ENCODE measurements around the gene ZEB2. TPM values are rescaled to one million over a fixed set of nuclear protein-coding genes. Genes with fewer than 3 reads are reported as not detected.

The ZEB2 gene
- total RNA-seq, 1 donor from 2014 or later = 6.3 TPM

GRCh38 chr2:144376926-144377325 is 143.0 kb downstream of the ZEB2 start:
- TF ChIP-seq, protein P1, sequence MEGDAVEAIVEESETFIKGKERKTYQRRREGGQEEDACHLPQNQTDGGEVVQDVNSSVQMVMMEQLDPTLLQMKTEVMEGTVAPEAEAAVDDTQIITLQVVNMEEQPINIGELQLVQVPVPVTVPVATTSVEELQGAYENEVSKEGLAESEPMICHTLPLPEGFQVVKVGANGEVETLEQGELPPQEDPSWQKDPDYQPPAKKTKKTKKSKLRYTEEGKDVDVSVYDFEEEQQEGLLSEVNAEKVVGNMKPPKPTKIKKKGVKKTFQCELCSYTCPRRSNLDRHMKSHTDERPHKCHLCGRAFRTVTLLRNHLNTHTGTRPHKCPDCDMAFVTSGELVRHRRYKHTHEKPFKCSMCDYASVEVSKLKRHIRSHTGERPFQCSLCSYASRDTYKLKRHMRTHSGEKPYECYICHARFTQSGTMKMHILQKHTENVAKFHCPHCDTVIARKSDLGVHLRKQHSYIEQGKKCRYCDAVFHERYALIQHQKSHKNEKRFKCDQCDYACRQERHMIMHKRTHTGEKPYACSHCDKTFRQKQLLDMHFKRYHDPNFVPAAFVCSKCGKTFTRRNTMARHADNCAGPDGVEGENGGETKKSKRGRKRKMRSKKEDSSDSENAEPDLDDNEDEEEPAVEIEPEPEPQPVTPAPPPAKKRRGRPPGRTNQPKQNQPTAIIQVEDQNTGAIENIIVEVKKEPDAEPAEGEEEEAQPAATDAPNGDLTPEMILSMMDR (conservative IDR thresholded peaks at IDR 0.05; ENCODE audit: low read depth, low read length) = no peak
- DNase-seq (ENCODE audit: low read depth) = no peak
- H3K4me3 ChIP-seq (ENCODE audit: low read depth, low read length) = no peak overlapping the region

DNA sequence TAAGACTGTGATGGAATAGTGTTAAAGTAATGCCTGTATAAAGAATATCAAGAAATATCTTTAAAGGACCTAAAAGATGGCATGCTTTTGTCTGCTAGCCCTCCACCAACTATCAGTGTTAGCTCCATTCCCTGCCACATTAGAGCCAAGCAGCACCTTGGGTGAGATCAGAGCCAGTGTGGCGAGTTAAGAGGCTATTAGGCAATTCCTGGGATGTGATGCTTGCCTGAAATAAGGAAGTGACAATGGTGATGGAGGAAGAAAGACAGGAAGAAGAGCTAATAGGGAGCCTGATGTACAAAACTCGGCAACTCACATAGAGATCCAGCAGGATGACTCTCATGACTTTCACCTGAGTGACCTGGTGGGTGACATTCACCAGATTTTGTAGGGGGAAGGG is 143.5 kb downstream of the ZEB2 start:
- no peak overlapping the region for H3K4me3 ChIP-seq (ENCODE audit: low read depth, low read length)
- DNase-seq (ENCODE audit: low read depth) = no peak
- TF ChIP-seq, protein P1 (conservative IDR thresholded peaks at IDR 0.05; ENCODE audit: low read depth, low read length) = no peak

GRCh38 chr2:144374163-144374661 is 145.7 kb downstream of the ZEB2 start:
- no peak overlapping the region for H3K4me3 ChIP-seq (ENCODE audit: low read depth, low read length)
- TF ChIP-seq, protein P1 (conservative IDR thresholded peaks at IDR 0.05; ENCODE audit: low read depth, low read length) = no peak
- DNase-seq (ENCODE audit: low read depth) = no peak

DNA sequence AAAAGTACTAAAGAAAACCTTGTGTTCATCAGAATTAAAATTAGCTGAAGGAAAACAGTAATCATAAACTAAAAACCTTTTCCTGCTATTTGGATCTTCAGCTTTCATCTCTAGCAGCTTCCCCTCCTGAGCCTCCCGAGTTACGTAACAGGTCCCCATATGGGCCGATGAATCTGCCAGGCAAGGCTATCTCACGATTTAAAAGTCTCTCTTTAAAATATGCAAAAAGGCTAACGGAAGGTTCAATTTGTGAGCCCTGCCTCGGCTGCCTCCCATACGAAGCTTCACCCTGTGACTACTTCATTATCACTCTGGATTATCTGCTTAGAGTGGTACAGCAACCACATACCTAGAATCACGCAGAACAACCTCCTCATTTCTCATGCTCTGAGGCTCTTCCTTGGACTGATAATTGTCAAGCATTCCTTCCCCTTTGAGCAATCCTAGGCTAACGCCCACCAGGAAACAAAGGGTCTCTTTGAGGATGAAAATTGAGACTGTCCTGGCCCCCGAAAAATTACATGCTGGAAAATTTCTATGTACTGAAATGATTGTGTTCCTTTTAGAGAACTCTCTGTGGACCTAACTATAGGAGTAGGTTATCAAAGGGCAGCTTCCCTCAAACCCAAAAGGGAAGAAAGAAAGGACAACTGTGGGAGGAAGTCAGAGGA is 147.4 kb downstream of the ZEB2 start:
- no peak overlapping the region for H3K4me3 ChIP-seq (ENCODE audit: low read depth, low read length)
- DNase-seq (ENCODE audit: low read depth) = no peak
- TF ChIP-seq, protein P1 (conservative IDR thresholded peaks at IDR 0.05; ENCODE audit: low read depth, low read length) = no peak

GRCh38 chr2:144370937-144371584 is 148.9 kb downstream of the ZEB2 start:
- H3K4me3 ChIP-seq (ENCODE audit: low read depth, low read length) = no peak overlapping the region
- DNase-seq (ENCODE audit: low read depth) = no peak
- TF ChIP-seq, protein P1 (conservative IDR thresholded peaks at IDR 0.05; ENCODE audit: low read depth, low read length) = no peak

GRCh38 chr2:144369416-144369815 is 150.5 kb downstream of the ZEB2 start:
- TF ChIP-seq, protein P1 (conservative IDR thresholded peaks at IDR 0.05; ENCODE audit: low read depth, low read length) = no peak
- H3K4me3 ChIP-seq (ENCODE audit: low read depth, low read length) = no peak overlapping the region
- no peak for DNase-seq (ENCODE audit: low read depth)
